ENCODE data around the gene OPRD1.

DNA sequence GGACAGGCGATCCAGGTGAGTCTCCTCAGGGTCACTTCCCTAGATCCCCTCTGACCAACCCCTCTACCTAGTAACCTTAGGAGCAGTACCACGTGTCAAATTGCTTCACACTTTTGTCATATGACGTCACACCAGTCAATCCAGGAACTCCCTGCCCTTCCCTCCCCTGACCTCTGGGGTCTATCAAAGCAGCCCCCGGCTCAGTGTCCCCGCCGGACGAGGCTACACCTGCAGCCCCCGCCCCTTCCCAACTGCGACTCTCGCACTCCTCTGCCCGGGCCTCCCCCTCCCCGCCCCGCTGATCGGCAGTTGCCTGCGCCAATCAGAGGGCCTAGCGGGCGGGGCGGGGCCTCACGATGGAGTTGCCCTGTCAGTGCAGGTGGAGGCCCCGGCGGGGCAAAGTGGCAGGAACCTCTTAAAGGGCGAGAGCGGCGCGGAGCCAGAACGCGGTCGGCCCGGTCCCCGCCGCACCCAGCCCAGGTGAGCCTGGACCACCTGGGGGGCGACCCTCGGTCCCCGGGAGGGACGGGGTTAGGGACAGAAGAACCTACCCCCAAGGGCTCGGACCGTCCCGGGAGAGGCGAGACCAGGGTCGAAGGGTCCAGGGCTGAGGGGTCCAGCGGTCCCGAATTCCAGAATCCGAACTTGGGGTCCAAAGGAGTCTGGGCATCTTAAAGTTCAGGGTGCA is 74.9 kb downstream of the OPRD1 start:
- TF ChIP-seq SP1 (IDR thresholded peaks at IDR 0.05), result peak; percentile 87
- no peak for TF ChIP-seq FOXA1 (IDR thresholded peaks at IDR 0.05)
- TF ChIP-seq, protein P1, sequence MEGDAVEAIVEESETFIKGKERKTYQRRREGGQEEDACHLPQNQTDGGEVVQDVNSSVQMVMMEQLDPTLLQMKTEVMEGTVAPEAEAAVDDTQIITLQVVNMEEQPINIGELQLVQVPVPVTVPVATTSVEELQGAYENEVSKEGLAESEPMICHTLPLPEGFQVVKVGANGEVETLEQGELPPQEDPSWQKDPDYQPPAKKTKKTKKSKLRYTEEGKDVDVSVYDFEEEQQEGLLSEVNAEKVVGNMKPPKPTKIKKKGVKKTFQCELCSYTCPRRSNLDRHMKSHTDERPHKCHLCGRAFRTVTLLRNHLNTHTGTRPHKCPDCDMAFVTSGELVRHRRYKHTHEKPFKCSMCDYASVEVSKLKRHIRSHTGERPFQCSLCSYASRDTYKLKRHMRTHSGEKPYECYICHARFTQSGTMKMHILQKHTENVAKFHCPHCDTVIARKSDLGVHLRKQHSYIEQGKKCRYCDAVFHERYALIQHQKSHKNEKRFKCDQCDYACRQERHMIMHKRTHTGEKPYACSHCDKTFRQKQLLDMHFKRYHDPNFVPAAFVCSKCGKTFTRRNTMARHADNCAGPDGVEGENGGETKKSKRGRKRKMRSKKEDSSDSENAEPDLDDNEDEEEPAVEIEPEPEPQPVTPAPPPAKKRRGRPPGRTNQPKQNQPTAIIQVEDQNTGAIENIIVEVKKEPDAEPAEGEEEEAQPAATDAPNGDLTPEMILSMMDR (IDR thresholded peaks at IDR 0.05; ENCODE audit: low read depth, low read length, missing input control), result peak; percentile 2
- TF ChIP-seq TAF1 (conservative IDR thresholded peaks at IDR 0.05), result peak; percentile 61
- TF ChIP-seq, protein P2, sequence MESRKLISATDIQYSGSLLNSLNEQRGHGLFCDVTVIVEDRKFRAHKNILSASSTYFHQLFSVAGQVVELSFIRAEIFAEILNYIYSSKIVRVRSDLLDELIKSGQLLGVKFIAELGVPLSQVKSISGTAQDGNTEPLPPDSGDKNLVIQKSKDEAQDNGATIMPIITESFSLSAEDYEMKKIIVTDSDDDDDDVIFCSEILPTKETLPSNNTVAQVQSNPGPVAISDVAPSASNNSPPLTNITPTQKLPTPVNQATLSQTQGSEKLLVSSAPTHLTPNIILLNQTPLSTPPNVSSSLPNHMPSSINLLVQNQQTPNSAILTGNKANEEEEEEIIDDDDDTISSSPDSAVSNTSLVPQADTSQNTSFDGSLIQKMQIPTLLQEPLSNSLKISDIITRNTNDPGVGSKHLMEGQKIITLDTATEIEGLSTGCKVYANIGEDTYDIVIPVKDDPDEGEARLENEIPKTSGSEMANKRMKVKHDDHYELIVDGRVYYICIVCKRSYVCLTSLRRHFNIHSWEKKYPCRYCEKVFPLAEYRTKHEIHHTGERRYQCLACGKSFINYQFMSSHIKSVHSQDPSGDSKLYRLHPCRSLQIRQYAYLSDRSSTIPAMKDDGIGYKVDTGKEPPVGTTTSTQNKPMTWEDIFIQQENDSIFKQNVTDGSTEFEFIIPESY (IDR thresholded peaks at IDR 0.05), result no peak
- TF ChIP-seq, protein P3, sequence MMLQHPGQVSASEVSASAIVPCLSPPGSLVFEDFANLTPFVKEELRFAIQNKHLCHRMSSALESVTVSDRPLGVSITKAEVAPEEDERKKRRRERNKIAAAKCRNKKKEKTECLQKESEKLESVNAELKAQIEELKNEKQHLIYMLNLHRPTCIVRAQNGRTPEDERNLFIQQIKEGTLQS (IDR thresholded peaks at IDR 0.05), result no peak
